SKM-1 treated with dmso at 0.1 percent for 144 hours (cell line): ENCODE results near the gene NNMT.

Source experiments
- DNase-seq: peaks from one replicate; lab custom pipeline; 2025; ENCODE audit not compliant: unreplicated experiment; lab: John Stamatoyannopoulos, UW

The NNMT gene

DNA sequence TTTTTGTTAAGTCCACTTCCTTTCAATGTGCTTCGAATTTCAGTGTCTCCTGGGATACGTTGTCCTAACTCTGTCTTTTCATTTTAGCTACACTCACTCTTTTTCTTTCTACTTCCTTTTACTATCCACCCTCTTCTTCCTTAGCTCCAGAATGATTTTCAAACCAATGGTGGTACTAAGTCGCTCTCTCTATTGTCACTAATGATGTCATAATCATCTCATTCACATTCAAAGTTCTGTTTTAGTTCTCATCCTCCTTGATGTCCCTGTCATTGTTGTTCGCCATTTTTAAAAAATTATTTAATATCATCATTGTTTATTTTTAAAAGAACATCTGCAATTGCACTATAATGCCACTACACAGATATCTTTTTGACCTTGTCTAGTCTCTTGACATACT lies 47.3 kb downstream of the NNMT start:
- DNase-seq: no peak

DNA sequence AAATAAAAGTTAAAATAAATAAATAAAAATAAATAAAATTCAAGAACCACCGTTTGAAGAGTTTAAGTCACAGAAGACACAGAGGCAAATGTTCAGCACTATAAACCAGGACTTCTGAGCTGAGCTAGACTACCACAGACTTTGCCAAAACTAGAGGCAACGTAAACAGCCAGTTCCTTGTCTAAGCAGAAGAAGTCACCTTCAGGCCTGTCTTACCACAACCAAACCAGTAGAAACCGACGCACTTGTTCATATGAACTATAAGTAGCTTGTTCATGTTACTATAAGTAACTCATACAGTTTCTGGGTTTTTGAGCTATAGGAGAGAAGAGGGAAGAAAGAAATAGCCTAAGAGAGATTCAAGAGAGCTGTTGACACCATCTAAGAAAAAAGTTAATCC lies 48.3 kb downstream of the NNMT start:
- DNase-seq: no peak

DNA sequence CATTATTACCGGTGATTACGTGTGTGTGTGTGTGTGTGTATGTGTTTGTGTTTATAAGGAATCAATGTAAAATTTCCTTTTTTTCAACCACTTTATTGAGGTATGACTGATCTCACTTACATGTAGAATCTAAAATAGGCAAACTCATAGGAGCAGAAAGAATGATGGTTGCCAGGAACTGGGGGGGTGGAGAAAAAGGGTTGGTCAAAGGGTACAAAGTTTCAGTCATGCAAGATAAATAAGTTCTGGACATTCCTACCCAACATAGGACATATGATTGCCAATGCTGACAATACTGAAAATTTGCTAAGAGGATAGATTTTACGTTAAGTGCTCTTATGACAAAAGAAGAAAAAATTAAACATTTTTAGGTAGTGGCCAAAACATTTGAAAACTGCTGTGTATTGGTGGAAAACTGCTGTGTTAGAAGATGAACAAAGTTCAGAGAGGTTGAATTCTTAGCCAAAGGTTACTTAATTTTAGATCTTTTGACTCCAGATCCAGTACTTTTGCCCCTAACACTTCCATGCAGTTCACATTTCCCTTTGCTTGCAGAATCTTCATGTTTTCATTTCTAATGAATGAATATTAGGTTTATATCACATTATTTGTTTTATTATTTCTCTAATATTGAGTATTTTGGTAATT lies 49.5 kb downstream of the NNMT start:
- no peak for DNase-seq

DNA sequence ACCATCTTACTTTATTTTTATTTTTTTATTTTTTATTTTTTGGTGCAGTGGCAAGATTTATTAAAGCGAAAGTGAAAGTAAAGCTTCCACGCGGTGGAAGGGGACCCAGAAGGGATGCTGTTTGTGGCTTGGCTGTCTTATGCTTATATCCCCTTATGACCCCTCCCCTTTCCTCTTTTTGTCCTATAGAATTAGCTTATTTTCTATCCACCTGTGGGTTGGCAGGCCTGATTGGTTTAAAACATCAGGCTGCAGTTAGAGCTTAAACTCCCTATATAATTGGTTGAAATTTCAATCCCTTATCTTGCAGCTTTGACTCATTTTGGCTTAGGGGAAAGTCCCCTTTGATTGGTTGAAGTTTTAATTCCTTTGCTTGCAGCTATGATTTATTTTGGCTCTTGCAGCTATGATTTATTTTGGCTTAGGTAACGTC lies 50.5 kb downstream of the NNMT start:
- no peak for DNase-seq

DNA sequence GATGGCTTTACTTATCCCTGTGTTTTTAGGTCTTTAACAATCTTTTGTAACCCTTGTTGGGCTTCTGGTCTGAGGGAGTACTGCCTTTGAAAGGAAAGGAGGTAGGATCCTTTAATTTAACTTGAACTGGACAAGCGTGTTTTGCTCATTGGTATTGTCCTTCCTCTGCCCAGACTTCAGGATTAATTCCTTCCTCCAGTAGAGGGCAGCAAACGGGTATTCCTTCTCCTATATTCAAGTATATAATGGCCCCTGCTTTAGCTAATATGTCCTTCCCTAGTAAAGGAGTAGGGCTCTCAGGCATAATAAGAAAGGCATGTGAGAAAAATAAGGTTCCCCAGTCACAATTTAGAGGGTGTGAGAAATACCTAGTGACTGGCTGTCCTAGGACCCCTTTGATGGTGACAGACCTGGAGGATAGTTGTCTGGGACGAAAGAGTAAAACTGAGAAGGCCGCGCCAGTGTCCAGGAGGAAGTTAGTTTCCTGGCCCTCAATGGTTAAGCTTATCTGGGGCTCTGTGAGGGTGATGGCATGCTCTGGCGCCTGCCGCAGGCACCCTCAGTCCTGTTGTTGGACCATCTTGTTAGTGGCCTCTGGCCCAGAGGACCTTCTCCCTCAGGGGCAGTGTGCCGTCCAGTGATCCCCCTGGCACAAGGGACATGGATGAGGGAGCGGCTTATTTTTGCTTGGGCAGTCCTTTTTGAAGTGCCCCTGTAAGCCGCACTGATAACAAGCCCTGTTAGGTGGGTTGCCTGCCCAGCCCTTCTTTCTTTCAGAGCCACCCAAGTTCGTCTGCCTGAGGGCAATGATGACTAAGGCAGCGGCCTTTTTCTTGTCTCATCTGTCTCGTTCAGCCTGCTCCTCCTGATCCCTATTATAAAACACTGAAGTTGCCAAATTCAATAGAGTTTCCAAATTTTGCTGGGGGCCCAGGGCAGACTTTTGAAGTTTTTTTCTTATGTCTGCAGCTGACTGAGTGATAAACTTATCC lies 52.3 kb downstream of the NNMT start:
- peak; percentile 20 for DNase-seq

DNA sequence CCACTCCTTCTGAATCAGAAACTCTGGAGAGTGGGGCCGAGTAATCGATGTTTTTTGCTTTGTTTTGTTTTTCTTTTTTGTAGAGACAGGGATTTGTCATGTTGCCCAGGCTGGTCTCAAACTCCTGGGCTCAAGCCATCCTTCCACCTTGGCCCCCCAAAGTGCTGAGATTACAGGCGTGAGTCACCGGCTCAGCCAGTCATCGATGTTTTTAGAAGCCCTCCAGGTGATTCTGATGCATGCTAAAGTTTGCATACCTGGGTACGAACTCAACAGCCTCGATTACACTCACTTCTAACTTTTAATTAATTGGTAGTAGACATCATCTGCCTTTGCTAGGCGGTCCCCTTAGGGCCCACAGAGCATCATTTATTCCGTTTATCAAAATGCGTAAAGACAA lies 53.8 kb downstream of the NNMT start:
- DNase-seq: no peak

DNA sequence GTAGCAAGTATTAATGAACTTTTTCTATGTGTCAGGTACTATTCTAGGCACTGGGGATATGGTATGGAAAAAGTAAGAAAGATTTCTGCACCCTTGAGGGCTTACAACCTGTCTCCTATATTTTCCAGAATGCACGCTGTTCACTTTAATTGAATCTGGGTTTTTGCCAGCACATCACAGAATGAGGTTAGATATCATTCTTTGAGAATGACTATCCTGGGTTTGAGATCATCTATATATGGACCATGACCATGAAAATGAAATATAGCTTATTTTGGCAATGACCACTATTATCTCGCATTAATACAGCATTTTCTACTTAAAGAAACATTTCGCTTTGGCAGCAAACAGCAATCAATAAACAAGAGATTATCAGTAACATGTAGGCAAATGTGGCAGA lies 57.2 kb downstream of the NNMT start:
- DNase-seq: no peak

DNA sequence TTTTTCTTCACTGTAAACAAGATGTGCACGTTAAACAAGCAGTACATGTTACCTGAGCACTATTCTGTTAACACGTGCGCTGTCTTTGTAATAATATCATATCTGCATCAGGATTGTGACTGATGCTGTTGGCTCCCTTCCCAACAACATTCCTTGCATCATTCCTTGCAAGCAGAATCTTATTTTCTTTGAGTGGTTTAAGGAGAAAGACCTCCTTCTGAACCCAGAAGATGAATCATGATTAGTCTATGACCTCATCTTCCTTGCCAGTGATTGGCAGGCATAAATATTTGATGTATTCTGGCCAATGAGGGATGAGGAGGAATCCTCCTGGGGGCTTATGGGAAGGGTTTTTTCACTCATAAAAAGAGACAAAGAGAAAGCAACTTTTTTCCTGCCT lies 57.9 kb downstream of the NNMT start:
- no peak for DNase-seq

DNA sequence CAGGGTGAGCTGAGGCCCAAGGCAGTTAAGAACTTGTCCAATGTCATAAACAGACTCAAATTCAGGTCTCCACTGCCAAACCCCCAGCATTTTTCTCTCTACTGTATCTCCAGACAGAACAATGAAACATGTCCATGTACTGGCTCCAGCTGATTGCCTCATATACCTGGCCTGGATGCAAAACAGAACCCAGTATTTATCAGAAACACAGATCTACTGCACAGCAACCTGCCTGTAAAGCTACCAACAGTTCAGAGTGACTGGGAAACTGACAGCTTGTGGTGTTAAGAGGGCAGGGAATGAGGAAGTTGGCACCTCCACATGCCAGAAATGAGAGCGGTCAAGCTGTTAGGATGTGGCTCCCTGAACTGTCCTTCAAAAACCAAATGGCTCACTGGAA lies 62.5 kb downstream of the NNMT start:
- peak; percentile 16 for DNase-seq

DNA sequence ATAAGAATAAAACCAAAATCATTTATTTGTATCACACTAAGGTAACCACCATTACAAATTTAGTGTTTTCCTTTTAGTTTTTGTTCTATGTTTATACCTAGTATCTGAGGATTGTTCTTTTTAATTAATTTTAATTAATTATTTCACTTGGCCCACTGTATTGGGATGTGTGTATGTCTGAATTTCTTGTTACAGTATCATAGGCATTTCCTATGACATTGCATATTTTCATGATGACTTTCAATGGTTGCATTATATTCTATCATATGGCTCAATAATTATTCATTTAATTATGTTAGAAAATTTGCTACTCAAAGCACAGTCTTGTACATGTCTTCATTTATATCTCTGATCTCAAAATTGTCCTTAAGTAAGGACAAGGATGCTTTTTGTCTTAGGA lies 63.1 kb downstream of the NNMT start:
- no peak for DNase-seq

DNA sequence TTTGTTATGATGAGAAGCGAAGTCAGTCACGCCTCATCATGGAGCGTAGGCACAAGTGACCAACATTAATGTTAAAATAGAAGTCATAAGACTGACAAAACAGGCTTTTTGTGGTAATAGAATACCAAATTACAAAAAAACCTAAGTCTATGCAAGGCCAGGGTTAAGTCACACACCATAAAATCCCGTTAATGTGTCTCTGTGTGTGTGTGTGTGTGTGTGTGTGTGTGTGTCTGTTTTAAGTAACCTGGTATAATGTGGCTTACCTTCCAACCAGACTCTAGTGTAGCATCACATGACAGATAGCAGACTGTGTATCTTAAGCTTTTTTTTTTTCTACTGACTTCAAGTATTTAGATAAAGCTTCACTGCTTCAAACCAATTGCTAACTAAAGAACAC lies 66.1 kb downstream of the NNMT start:
- DNase-seq: no peak

DNA sequence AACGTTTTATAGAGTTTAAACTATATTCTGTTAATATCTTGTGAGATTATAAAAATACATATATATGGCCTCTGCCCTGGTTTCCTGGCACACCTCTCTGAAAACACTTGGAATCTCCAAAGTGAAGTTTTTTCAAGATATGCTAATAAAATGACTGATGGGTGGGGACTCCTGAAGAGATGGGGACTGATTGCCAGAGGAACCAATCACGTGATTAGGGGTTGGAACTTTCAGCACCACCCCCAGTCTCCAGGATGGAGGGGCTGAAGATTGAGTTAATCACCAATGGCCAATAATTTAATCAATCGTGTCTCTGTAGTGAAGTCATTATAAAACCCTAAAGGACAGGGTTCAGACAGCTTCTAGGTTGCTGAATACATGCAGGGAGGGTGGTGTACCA lies 66.8 kb downstream of the NNMT start:
- DNase-seq: no peak
